PFSK-1 (cell line): ENCODE measurements around the gene ADAM23.

Source experiments
- POLR2AphosphoS5 ChIP-seq: IDR thresholded peaks from 2 replicates; pipeline ENCODE4 v1.6.1; 2012; ENCODE audit warnings: low read depth, mild to moderate bottlenecking, control low read depth, low read length, moderate library complexity
- SIN3A ChIP-seq: IDR thresholded peaks from 2 replicates; pipeline ENCODE4 v1.6.1; 2012; ENCODE audit warnings: mild to moderate bottlenecking, low read length, moderate library complexity, borderline replicate concordance; ENCODE audit not compliant: insufficient read depth
- TAF1 ChIP-seq: IDR thresholded peaks from 2 replicates; pipeline ENCODE4 v1.6.1; 2012; ENCODE audit warnings: low read length, control low read depth, borderline replicate concordance; ENCODE audit not compliant: insufficient read depth
- TF ChIP-seq, protein P1 (sequence below), 2 experiments: IDR thresholded peaks; 2 replicates each; pipeline versions ENCODE4 v1.6.1 to v1.8.0; 2011 to 2012; ENCODE audit warnings: low read depth in 2 of 2, low read length in 2 of 2, control low read depth in 1 of 2, inconsistent platforms in 1 of 2, mild to moderate bottlenecking in 1 of 2, moderate library complexity in 1 of 2; ENCODE audit not compliant: insufficient read depth in 1 of 2

DNA sequence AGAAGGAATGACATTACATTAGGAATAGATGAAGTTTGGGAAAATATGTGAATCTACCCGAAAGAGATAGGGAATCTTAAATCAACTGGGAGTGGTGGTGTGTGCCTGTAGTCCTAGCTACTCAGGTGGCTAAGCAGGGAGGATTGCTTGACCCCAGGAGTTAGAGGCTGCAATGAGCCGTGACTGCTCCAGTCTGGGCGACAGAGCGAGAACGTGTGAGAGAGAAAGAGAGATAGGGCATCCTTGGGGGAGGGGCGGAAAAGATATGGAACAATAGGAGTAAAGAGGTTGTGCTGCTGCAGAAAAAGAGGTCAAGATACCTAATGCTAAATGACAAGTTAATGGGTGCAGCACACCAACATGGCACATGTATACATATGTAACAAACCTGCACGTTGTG is 47.1 kb upstream of the ADAM23 start:
- TF ChIP-seq POLR2AphosphoS5 = no peak
- TF ChIP-seq, protein P1, sequence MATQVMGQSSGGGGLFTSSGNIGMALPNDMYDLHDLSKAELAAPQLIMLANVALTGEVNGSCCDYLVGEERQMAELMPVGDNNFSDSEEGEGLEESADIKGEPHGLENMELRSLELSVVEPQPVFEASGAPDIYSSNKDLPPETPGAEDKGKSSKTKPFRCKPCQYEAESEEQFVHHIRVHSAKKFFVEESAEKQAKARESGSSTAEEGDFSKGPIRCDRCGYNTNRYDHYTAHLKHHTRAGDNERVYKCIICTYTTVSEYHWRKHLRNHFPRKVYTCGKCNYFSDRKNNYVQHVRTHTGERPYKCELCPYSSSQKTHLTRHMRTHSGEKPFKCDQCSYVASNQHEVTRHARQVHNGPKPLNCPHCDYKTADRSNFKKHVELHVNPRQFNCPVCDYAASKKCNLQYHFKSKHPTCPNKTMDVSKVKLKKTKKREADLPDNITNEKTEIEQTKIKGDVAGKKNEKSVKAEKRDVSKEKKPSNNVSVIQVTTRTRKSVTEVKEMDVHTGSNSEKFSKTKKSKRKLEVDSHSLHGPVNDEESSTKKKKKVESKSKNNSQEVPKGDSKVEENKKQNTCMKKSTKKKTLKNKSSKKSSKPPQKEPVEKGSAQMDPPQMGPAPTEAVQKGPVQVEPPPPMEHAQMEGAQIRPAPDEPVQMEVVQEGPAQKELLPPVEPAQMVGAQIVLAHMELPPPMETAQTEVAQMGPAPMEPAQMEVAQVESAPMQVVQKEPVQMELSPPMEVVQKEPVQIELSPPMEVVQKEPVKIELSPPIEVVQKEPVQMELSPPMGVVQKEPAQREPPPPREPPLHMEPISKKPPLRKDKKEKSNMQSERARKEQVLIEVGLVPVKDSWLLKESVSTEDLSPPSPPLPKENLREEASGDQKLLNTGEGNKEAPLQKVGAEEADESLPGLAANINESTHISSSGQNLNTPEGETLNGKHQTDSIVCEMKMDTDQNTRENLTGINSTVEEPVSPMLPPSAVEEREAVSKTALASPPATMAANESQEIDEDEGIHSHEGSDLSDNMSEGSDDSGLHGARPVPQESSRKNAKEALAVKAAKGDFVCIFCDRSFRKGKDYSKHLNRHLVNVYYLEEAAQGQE (IDR thresholded peaks at IDR 0.05; ENCODE audit: insufficient read depth in 1 of 2, low read depth in 2 of 2, low read length in 2 of 2) = no peak
- no peak for TF ChIP-seq TAF1
- no peak for TF ChIP-seq SIN3A
